Stimulated activated naive CD8-positive, alpha-beta T cell treated with anti-CD3 and anti-CD28 coated beads, Interleukin-15, Interleukin-2, amounts not matched to agents 100 ng/mL and 50 ng/mL, for 24 hours (primary cell): ENCODE data around the gene CAMK4.

Source experiments
- H3K27ac Mint-ChIP-seq: one replicate; pipeline ENCODE4 v1.8.0; 2021; ENCODE audit warnings: mild to moderate bottlenecking, mixed read lengths
- H3K27me3 Mint-ChIP-seq: one replicate; pipeline ENCODE4 v1.8.0; 2021; ENCODE audit warnings: mixed read lengths
- H3K36me3 Mint-ChIP-seq: one replicate; pipeline ENCODE4 v1.8.0; 2021; ENCODE audit warnings: low read depth, mixed read lengths
- H3K4me1 Mint-ChIP-seq: one replicate; pipeline ENCODE4 v1.8.0; 2021; ENCODE audit warnings: low read depth, mixed read lengths
- H3K4me3 Mint-ChIP-seq: one replicate; pipeline ENCODE4 v1.8.0; 2021; ENCODE audit warnings: mild to moderate bottlenecking, mixed read lengths
- H3K9me3 Mint-ChIP-seq: one replicate; pipeline ENCODE4 v1.8.0; 2021; ENCODE audit warnings: mixed read lengths

The CAMK4 gene

GRCh38 chr5:111411301-111411700 is 187.1 kb downstream of the CAMK4 start:
- Mint-ChIP-seq H3K36me3 (peaks cover 42% of the 10 kb centered on the region), H3K27ac (no peak overlapping the region), H3K9me3 (peaks cover 19% of the 10 kb centered on the region), H3K4me1 (peaks cover 13% of the 10 kb centered on the region), H3K27me3 (no peaks in the 10 kb centered on the region), H3K4me3 (no peak overlapping the region)

- peaks cover 35% of the 10 kb centered on the region for H3K36me3 Mint-ChIP-seq
- H3K27ac Mint-ChIP-seq: no peak overlapping the region
- peaks cover 13% of the 10 kb centered on the region for H3K4me1 Mint-ChIP-seq
- no peaks in the 10 kb centered on the region for H3K27me3 Mint-ChIP-seq
- no peak overlapping the region for H3K4me3 Mint-ChIP-seq
- peaks cover 20% of the 10 kb centered on the region for H3K9me3 Mint-ChIP-seq
Measured at GRCh38 chr5:111412593-111412992, 188.4 kb downstream of the CAMK4 start.

- no peak overlapping the region for H3K4me3 Mint-ChIP-seq
- H3K27ac Mint-ChIP-seq: peak overlapping the region; percentile 6
- H3K4me1 Mint-ChIP-seq: peaks cover 8% of the 10 kb centered on the region
- peaks cover 16% of the 10 kb centered on the region for H3K9me3 Mint-ChIP-seq
- H3K27me3 Mint-ChIP-seq: no peaks in the 10 kb centered on the region
- peaks cover 17% of the 10 kb centered on the region for H3K36me3 Mint-ChIP-seq
Measured at GRCh38 chr5:111415053-111415452, 190.9 kb downstream of the CAMK4 start.

DNA sequence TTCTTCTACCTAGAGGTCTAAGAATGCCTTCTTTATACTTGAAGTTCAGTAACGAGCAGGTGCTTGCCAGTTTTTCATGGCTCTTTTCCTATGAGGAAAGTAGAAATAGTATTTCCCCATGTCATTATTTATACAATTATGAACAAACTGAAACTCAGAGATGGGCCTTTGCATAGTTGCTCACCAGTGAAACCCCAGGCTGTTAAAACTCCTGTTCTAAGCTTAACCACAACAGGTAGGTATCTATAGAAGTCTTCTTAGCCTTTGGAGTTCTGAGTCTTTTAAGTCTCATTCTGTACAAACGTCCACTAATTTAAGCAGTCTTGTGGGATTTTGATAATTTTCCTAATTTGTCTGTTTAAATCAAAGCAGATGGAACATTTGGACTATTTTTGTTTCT is 198.1 kb downstream of the CAMK4 start:
- no peak overlapping the region for H3K4me3 Mint-ChIP-seq
- H3K4me1 Mint-ChIP-seq: peaks cover 13% of the 10 kb centered on the region
- H3K36me3 Mint-ChIP-seq: peaks cover 41% of the 10 kb centered on the region
- peaks cover 17% of the 10 kb centered on the region for H3K9me3 Mint-ChIP-seq
- no peak overlapping the region for H3K27ac Mint-ChIP-seq
- H3K27me3 Mint-ChIP-seq: no peaks in the 10 kb centered on the region

DNA sequence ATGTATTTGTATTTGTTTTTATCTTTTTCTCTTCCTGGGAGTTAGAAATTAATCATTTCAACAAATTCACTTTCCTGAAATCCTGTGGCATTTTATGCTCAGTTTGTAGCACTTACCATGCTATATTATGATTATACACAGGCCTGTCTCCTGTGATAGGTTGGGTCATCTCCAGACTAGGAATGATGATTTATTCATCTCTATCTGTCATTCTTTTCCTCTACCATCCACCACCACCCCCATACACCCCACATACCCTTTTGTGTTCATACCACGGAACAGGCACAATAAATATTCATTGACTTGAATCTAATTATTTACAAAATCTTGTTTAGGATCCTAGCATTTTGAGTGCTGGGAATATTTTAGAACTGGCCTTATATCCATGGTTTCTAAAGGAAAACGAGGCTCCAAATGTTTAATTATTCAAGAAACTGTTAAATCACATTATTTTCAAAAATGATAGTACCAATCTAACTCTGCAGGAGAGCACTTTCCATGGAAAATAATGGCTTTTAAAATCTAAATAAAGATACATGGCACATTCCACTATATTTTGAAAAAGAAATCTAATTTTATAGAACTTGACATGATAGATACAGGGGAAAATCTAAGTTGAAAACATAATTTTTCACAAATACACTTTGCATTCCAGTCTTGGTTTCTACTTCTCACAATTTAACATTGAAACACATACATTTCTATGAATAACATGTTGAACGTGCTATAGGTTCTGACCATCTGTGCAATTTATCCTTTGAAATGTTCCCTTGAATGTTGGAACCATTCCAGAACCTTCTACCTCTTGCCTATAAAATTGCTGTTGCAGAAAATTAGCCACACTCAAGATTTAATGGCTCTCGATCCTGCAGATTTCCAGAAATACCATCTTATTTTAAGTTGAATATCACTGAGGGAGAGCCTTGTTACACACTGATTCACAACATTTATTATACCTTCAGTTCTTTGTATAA is 198.8 kb downstream of the CAMK4 start:
- no peak overlapping the region for H3K27ac Mint-ChIP-seq
- peaks cover 11% of the 10 kb centered on the region for H3K9me3 Mint-ChIP-seq
- H3K36me3 Mint-ChIP-seq: peaks cover 35% of the 10 kb centered on the region
- peaks cover 13% of the 10 kb centered on the region for H3K4me1 Mint-ChIP-seq
- H3K4me3 Mint-ChIP-seq: no peak overlapping the region
- no peaks in the 10 kb centered on the region for H3K27me3 Mint-ChIP-seq

- H3K4me3 Mint-ChIP-seq: no peak overlapping the region
Measured at GRCh38 chr5:111425205-111425604, 201.0 kb downstream of the CAMK4 start.

DNA sequence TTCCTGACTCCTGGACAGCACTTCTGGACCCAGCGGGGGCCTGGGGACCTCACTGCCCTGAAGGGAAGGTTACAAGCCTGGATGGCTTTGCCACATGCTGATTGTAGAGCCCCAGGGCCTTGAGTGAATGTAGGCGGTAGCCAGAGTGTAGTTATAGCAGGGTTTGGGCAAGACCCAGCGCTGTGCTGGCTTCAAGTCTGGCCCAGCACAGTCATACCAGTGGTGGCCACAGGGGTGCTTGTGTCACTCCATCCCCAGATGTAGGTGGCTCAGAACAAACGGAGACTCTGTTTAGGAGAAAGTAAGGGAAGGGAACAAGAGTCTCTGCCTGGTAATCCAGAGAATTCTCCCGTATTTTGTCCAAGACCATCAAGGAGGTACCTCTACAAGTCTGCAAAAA is 203.6 kb downstream of the CAMK4 start:
- peaks cover 8% of the 10 kb centered on the region for H3K4me1 Mint-ChIP-seq
- H3K9me3 Mint-ChIP-seq: peaks cover 8% of the 10 kb centered on the region
- H3K27me3 Mint-ChIP-seq: no peaks in the 10 kb centered on the region
- H3K36me3 Mint-ChIP-seq: peaks cover 30% of the 10 kb centered on the region
- no peak overlapping the region for H3K4me3 Mint-ChIP-seq
- H3K27ac Mint-ChIP-seq: no peak overlapping the region

More at GRCh38 chr5:111425205-111425604, 201.0 kb downstream of the CAMK4 start:
- Mint-ChIP-seq H3K36me3 (peaks cover 44% of the 10 kb centered on the region), H3K4me1 (peaks cover 13% of the 10 kb centered on the region), H3K27ac (no peak overlapping the region), H3K27me3 (no peaks in the 10 kb centered on the region), H3K9me3 (peaks cover 8% of the 10 kb centered on the region)

- H3K27me3 Mint-ChIP-seq: no peaks in the 10 kb centered on the region
- H3K27ac Mint-ChIP-seq: no peak overlapping the region
- no peaks in the 10 kb centered on the region for H3K9me3 Mint-ChIP-seq
- peaks cover 6% of the 10 kb centered on the region for H3K4me1 Mint-ChIP-seq
- peaks cover 13% of the 10 kb centered on the region for H3K36me3 Mint-ChIP-seq
- no peak overlapping the region for H3K4me3 Mint-ChIP-seq
Measured at GRCh38 chr5:111432883-111433536, 208.8 kb downstream of the CAMK4 start.

DNA sequence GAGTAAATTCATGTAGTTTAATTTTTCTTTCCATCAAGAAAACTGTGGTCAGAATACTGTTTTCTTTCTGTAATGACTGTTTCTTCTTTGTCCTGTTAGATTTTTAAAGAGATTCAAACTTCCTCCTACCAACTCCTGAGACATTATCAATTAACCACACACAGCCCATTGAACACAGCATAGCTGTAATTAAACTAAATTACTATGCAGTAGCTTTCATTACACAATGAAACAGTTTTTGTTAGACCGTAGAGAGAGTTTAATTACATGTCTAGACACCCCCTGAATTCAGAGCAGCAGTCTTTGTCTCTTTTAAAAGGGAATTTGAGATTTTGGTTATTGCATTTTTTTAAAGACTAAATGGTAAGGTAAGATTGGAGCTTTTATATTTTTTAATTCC is 210.6 kb downstream of the CAMK4 start:
- no peaks in the 10 kb centered on the region for H3K9me3 Mint-ChIP-seq
- H3K4me1 Mint-ChIP-seq: peaks cover 6% of the 10 kb centered on the region
- no peaks in the 10 kb centered on the region for H3K27me3 Mint-ChIP-seq
- no peak overlapping the region for H3K27ac Mint-ChIP-seq
- no peak overlapping the region for H3K4me3 Mint-ChIP-seq
- H3K36me3 Mint-ChIP-seq: peaks cover 15% of the 10 kb centered on the region

- no peaks in the 10 kb centered on the region for H3K4me1 Mint-ChIP-seq
- H3K27me3 Mint-ChIP-seq: no peaks in the 10 kb centered on the region
- H3K36me3 Mint-ChIP-seq: peaks cover 22% of the 10 kb centered on the region
- no peak overlapping the region for H3K4me3 Mint-ChIP-seq
- H3K9me3 Mint-ChIP-seq: no peaks in the 10 kb centered on the region
- H3K27ac Mint-ChIP-seq: no peak overlapping the region
Measured at GRCh38 chr5:111439473-111440075, 215.4 kb downstream of the CAMK4 start.

GRCh38 chr5:111447099-111447498 is 222.9 kb downstream of the CAMK4 start:
- Mint-ChIP-seq H3K27ac (no peak overlapping the region), H3K4me1 (no peaks in the 10 kb centered on the region), H3K36me3 (peaks cover 37% of the 10 kb centered on the region), H3K4me3 (no peak overlapping the region), H3K27me3 (no peaks in the 10 kb centered on the region), H3K9me3 (no peaks in the 10 kb centered on the region)

GRCh38 chr5:111447822-111448221 is 223.6 kb downstream of the CAMK4 start:
- H3K9me3 Mint-ChIP-seq: no peaks in the 10 kb centered on the region
- no peaks in the 10 kb centered on the region for H3K27me3 Mint-ChIP-seq
- no peaks in the 10 kb centered on the region for H3K4me1 Mint-ChIP-seq
- H3K27ac Mint-ChIP-seq: no peak overlapping the region
- H3K36me3 Mint-ChIP-seq: peaks cover 41% of the 10 kb centered on the region
- H3K4me3 Mint-ChIP-seq: no peak overlapping the region

DNA sequence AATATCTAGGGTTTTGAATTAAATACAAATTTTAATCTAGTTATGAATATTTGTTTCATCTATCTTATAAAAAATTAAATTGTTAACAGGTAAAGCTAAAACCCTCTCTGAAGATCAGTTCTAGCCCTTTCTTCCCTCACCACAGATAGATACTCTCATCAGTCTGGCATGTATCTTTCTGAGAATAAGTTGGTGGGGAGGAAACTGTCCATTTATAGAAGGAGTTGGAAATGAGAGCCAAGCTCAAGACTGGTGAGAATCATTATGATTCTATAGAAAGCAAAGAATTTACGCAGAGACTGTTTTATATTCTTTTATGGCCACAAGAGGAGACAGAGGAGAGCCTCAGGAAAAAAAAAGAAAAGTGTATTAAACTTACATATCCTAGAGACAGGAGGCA is 229.1 kb downstream of the CAMK4 start:
- no peaks in the 10 kb centered on the region for H3K4me1 Mint-ChIP-seq
- H3K36me3 Mint-ChIP-seq: peaks cover 26% of the 10 kb centered on the region
- H3K27ac Mint-ChIP-seq: peak overlapping the region; percentile 14
- H3K27me3 Mint-ChIP-seq: no peaks in the 10 kb centered on the region
- no peaks in the 10 kb centered on the region for H3K9me3 Mint-ChIP-seq
- no peak overlapping the region for H3K4me3 Mint-ChIP-seq

DNA sequence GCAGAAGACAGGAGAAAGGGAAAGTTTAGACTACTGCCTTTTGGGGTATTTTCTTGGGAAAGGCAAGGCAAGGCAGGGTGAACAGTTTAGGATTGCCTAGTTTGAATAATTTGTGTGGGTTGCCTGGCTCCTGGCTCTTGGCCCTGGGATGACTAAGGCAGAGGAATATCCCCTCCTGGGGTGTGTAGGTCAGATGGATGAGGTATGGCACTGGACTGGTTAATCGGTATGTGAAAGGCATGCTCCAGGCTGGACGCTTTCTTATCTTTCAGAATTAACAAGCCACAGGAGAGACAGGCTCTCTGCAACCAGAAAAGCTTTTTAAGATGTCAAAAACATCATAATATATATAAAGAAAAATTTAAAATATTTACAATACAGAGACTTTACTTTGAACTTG is 229.6 kb downstream of the CAMK4 start:
- Mint-ChIP-seq H3K27ac (peak overlapping the region; percentile 14), H3K9me3 (no peaks in the 10 kb centered on the region), H3K4me3 (no peak overlapping the region), H3K27me3 (no peaks in the 10 kb centered on the region), H3K4me1 (no peaks in the 10 kb centered on the region), H3K36me3 (peaks cover 26% of the 10 kb centered on the region)

GRCh38 chr5:111454198-111454622 is 230.0 kb downstream of the CAMK4 start:
- Mint-ChIP-seq H3K36me3 (peaks cover 26% of the 10 kb centered on the region), H3K27ac (no peak overlapping the region), H3K9me3 (no peaks in the 10 kb centered on the region), H3K4me3 (no peak overlapping the region), H3K4me1 (no peaks in the 10 kb centered on the region), H3K27me3 (no peaks in the 10 kb centered on the region)
